Measurements from ENCODE around the gene ETV3. TPM values are rescaled to one million over a fixed set of nuclear protein-coding genes. Genes with fewer than 3 reads are reported as not detected.
"Not testable (repeated sequence)": the region's sequence is repeated elsewhere in the genome, so short reads cannot be mapped to it uniquely, and the experiment has no call there.

ETV3 gene
- total RNA-seq: 40.7 TPM

DNA sequence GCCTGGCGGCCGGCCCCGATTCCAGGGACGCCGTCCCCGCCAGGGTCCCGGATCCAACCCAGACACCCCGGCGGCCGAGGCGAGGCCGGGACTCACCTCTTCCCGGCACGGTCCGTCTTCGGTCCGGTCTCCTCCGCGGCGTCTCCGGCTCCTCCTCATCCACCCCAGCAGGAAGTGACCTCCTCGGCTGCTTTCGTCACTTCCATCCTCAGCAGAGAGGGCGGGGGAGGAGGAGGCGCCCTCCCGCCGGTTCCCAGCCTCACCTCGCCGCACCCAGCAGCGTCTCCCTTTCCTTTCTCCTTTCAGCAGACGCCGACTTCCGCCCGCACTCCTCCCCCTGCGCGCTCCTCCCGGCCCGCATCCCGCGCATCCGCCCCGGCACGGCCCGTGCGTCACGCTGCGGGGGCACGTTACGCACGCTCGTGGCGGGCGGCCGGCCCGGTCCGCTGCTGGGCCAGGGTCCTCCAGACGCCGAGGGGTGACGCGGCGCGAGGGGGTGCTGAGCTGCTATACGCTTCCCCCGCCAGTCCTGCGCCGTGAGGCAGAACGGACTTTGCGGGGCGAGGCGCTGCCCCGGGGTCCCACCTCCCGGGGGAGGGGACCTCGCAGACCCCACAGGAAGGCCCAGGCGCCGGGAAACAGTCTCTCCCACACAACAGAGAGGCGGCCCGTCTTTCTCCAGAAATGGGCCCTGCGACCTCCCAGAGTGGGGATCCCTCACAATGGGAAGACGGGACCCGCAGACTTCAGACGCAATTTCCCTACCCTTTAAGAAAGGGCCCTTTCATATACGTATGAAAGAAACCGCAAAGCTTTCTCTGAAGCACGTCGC lies at the start of gene ETV3:
ETV3 (minus strand) TSS at position 176 of the 832 bp plus-strand sequence. CDS start 2,043 bp downstream, outside the sequence.
- peak; percentile 97 for ATAC-seq

GRCh38 chr1:157186281-157186992 lies 48.2 kb upstream of the ETV3 start:
- ATAC-seq: no peak

DNA sequence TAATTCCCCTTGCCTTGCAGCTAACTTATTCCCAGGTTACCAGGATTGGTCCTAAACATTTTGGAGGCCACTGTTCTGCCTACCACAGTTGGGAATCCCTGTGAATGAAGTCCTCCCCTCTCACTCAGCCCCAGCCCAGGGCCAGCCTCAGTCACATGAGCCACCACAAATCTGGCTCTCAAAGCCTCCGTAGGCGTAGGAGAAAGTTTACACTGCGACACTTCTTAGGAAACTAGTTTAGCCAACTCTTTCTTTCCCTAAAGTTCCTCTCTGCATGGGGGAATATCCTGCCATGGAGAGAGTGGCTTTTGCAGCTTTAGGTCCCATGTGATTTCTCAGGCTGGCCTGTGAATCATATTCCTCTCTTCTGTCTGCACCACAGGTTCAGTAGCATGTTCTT lies 45.7 kb upstream of the ETV3 start:
- ATAC-seq: no peak

DNA sequence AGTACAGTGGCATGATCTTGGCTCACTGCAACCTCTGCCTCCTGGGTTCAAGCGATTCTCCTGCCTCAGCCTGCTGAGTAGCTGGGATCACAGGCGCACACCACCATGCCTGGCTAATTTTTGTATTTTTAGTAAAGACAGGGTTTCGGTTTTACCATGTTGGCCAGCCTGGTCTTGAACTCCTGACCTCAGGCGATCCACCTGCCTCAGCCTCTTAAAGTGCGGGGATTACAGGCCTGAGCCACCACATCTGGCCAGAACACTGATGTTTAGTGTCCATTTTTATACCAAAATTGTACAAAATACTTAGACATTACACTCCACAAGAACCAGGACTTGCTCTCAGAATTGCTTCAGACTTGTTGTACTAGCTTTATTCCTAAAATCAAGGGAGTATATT lies 44.2 kb upstream of the ETV3 start:
- ATAC-seq: not testable (repeated sequence)

DNA sequence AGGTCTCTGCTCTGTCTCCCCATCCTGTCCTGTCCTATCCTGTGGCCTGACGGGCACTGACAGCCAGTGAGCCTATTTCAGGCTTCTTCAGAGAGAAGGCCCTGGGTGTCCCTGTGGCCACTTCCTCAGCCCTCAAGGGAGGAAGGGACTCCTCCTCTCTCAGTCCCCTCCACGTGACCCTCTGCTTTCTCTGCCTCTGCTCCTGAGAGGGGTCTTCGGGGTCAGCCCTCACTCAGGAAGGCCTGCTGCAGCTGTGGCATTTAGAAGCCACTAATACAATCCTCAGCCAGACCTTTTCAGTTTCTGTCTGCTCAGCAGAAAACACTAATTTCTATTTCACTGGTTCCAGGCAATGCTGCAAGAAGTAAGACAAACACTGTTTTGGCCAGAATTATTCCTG lies 43.6 kb upstream of the ETV3 start:
- no peak for ATAC-seq

- no peak for ATAC-seq
Measured at GRCh38 chr1:157181258-157181657, 43.1 kb upstream of the ETV3 start.

- no peak for ATAC-seq
Measured at GRCh38 chr1:157178490-157178889, 40.3 kb upstream of the ETV3 start.

GRCh38 chr1:157177733-157178394 lies 39.7 kb upstream of the ETV3 start:
- peak; percentile 37 for ATAC-seq

DNA sequence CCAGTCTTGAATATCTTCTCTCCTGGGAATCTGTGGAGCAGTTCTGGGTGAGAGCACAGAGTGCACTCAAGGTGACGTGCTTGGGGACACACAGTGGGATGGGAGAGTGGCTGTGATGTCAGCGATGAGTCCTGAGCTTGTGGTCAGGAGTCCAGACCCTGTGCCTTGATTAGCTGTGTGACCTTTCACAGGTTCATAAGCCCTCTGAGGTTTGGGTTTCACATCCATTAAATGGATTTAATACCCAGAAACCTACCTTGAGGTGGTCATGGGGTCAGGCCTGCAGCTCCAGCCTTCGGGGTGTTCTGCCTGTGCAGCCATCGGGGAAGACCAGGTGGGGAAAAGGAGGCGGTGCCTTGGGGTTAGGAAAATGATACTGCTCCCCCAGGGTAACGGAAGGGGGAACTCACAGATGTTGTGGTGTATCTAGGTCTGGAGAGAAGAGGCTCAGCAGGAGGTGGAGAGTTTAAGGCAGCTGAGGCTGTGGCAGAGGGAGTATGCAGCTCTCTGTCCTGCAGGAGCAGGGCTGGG lies 38.5 kb upstream of the ETV3 start:
- no peak for ATAC-seq

GRCh38 chr1:157176016-157176415 lies 37.8 kb upstream of the ETV3 start:
- no peak for ATAC-seq

DNA sequence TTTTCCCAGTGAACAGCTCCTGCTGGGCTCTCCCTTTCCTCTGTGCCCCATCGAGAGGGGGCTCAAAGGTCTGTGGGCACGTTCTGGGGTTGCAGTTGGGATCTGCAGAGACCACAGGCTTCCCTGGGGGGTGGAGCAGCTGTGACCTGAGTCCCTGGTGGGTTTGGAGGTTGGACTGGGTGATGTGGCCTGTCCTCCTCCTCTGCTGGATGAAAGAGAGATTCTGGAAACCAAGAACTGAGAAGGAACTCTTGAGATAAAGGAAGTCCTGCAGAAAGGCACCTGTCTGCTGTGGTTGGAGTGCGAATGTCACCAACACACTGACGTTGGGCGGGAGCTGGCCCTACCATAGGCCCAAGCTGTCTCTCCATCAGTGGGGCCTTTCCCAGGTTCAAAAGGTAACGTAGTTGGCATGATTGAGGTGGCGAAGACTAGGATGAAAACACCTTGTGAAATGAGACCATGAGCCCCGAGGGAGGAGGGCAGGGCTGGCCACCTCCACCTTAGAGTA lies 35.8 kb upstream of the ETV3 start:
- no peak for ATAC-seq

DNA sequence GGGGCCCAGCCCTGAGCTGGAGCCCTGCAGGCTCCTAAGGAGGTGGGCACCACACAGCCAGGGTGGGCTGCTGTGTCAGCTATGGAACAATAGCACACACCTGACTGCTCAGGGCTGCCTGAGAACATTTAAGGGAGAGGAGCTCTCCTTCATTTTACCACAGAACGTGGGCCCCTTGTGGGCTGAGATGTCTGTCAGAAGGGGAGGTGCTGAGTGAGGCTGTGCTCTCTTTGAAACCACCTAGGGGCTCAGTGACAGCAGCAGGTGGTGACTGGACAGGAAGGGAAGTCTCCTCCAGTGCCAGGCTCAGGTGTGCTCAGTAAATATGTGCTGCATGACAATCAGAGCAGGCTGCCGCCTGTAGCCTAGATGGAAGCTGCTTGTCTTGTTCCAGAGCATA lies 35.0 kb upstream of the ETV3 start:
- ATAC-seq: not testable (repeated sequence)

- not testable (repeated sequence) for ATAC-seq
Measured at GRCh38 chr1:157172591-157172990, 34.4 kb upstream of the ETV3 start.

DNA sequence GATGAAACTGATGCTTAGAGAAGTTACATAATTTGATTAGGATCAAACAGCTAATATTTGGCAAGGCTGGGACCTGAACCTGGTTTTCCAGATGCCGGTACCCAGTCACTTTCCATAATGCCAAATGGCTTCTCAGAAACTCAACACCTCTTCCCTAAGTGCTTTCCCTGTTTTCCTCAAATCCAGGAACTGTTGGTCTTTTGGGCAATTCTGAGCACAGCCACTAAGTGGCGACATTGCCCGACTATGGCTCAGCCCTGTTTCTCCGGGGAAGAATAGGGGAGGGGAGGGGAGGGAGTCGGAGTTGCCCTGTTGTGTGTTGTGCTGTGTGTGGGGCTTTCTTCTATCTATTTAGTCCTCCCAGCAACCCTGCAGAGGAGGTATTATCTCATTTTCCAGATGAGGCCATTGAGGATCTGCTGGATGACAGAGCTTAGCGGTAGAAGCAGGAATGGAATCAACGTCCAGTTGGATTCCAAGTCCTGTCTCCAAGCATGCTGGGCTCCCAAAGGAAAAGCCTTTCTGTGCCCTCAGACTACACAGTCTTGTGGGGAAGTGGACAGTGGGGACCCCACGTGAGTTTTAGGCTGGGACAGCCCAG lies 33.8 kb upstream of the ETV3 start:
- peak; percentile 44 for ATAC-seq

GRCh38 chr1:157170677-157171515 lies 32.7 kb upstream of the ETV3 start:
- peak; percentile 39 for ATAC-seq

DNA sequence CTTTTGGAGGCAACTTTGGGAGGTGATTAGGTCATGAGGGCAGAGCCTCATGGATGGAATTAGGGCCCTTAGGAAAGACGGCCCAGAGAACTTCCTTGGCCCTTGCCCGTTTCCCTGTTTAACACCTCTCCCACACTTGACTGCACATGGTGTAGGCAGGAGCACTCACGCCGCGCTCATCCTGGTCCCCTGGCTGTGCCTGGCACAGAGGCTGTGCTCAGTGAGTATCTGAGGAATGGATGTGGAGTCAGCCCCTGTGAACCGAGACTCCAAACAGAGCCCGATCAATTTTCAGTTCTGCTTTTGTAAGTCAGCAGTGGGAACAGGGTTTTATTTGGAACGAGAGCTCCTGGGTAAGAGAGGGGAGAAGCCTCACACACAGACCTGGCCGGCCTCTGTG lies 29.8 kb upstream of the ETV3 start:
- ATAC-seq: no peak

DNA sequence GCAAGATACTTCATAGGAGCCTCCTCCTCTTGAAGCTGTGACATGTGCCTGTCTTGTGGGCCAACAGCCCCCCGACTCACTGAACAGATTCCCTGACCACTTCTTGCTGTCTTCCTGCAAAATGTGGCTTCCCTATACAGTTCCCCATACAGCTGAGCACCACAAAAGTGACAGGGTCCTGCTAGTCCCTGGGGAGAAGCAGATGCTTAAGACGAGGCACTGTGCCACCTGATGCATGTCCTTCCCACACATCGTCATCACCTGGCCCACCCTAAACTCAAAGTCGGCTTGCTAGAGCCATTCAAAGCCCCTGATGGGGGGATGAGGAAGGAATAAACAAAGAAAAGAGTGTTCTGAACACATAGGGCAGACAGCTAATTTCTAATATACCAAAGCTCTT lies 29.2 kb upstream of the ETV3 start:
- no peak for ATAC-seq

DNA sequence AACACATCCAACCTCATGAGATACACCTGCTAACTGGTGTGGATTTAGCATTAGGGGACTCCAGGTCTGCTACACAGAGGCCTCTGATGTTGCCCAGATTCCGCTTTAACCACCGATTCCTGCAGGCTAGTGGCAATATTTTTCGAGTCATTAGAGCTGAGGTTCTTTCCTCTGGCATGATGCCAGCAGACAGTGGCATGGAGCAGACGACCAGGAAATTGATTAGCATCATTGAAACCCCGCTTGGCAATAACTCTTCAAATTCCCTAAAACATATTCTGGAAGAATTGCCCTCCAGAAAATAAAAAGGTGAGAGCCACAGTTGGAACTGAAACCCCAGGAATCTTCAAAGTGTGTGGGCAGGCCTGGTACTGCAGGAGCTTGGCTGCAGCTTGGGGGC lies 28.4 kb upstream of the ETV3 start:
- ATAC-seq: no peak

DNA sequence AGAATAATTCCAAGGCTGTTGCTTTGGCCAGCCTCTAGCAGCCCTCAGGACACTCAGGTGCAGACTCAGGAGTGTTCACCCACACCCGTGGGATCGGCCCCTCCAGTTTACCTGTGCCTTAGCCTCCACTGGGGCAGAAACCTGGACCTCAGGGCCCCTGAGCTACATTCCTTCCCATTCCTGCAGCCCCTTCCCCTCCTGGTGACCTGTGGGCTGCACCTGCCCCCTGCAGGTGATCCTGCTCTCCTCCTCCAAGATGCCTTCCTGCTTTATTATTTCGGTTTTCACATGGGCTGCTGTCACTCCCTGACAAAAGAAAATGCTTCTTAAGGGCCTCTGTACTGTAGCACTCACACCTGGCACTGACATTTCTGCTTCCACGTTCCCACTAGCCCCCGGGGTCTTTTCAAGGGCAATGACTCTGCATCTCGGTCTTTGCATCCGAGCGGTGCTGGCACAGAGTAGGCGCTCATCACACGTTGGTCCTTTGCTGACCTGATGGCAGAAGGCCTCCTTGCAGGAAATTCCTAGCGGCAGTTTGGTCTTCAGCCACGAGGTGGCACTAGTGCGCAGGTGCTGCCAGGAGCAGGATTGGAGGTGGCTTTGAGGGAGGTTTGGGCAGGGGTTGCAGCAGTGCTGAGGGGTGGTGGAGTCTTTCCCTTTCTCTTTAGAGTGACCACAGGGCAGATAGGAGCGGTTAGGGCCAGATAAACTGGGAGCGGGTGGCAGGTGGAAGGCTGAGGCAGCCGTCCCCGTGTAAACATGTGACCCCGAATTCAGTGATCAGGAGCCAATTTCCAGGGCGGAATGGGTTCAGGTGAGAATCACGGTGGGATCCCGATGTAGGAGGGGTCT lies 25.3 kb upstream of the ETV3 start:
- ATAC-seq: peak; percentile 75

GRCh38 chr1:157162345-157162744 lies 24.1 kb upstream of the ETV3 start:
- ATAC-seq: no peak

- no peak for ATAC-seq
Measured at GRCh38 chr1:157161901-157162300, 23.7 kb upstream of the ETV3 start.
